Measurements from ENCODE around the gene SCML2. TPM values are rescaled to one million over a fixed set of nuclear protein-coding genes. Genes with fewer than 3 reads are reported as not detected.

Gene SCML2
- total RNA-seq, 4 donors from 2014 or later: 2.1 to 3.8 (median 3.0) TPM

DNA sequence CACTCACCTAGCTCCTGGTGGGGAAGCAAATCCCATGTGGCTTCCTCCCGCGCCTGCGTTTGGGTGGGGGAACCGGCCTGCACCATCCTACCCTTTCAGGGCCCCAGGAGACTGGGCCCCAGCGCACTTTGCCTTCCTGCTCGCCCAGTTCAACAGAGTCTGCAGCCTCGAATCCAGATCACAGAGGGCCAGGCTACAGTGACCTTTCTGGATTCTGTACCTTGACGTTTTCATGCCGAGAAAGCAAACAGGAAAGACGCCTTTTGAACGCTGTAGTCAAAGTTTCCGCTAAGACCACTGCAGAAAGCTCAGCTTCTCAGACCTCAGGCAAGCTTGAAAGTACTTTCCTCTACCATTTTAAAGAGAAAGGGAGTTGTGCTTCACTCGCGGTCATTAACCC lies 126.4 kb downstream of the SCML2 start:
- TF ChIP-seq, protein P1, sequence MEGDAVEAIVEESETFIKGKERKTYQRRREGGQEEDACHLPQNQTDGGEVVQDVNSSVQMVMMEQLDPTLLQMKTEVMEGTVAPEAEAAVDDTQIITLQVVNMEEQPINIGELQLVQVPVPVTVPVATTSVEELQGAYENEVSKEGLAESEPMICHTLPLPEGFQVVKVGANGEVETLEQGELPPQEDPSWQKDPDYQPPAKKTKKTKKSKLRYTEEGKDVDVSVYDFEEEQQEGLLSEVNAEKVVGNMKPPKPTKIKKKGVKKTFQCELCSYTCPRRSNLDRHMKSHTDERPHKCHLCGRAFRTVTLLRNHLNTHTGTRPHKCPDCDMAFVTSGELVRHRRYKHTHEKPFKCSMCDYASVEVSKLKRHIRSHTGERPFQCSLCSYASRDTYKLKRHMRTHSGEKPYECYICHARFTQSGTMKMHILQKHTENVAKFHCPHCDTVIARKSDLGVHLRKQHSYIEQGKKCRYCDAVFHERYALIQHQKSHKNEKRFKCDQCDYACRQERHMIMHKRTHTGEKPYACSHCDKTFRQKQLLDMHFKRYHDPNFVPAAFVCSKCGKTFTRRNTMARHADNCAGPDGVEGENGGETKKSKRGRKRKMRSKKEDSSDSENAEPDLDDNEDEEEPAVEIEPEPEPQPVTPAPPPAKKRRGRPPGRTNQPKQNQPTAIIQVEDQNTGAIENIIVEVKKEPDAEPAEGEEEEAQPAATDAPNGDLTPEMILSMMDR (IDR thresholded peaks at IDR 0.05): no peak
- no peak for TF ChIP-seq POLR2A (IDR thresholded peaks at IDR 0.05)
- no peaks in the 10 kb centered on the region for H3K4me1 ChIP-seq
- H3K9me3 ChIP-seq: no peaks in the 10 kb centered on the region
- no peak overlapping the region for H3K4me3 ChIP-seq (replicated peaks in 1 of 3)
- H3K36me3 ChIP-seq: no peaks in the 10 kb centered on the region
- no peak overlapping the region for H3K27ac ChIP-seq
- intact Hi-C loops (cut with DNase I): no loop called here
- WGBS, 2 donors: 87 to 91% methylated on average over 6 to 12 of the region's 14 CpGs
- no peak for DNase-seq
- no peaks in the 10 kb centered on the region for H3K27me3 ChIP-seq

DNA sequence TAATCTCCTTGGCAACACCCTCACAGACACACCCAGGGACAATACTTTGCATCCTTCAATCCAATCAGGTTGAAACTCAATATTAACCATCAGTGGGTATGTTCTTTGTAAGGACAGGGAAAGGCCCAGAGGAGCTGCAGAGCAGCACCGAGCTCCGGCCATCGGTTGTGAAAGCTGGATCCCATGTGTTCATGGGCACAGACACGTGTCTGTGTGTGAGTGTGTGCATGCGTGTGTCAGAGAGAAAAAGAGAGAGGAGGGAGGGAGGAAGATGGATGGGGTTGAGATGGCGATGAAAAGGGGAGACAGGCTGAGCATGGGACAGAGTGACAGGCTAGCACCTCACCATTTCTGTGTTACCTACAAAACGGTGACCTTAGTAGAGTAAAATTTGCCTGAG lies 127.0 kb downstream of the SCML2 start:
- H3K27ac ChIP-seq: no peak overlapping the region
- H3K4me1 ChIP-seq: no peaks in the 10 kb centered on the region
- 94 to 96% methylated on average over 7 of the region's 7 CpGs for WGBS, 2 donors
- TF ChIP-seq, protein P1 (IDR thresholded peaks at IDR 0.05): no peak
- TF ChIP-seq POLR2A (IDR thresholded peaks at IDR 0.05): no peak
- intact Hi-C loops (cut with DNase I): no loop called here
- H3K27me3 ChIP-seq: no peaks in the 10 kb centered on the region
- no peak overlapping the region for H3K4me3 ChIP-seq (replicated peaks in 1 of 3)
- DNase-seq: no peak
- no peaks in the 10 kb centered on the region for H3K9me3 ChIP-seq
- H3K36me3 ChIP-seq: no peaks in the 10 kb centered on the region

DNA sequence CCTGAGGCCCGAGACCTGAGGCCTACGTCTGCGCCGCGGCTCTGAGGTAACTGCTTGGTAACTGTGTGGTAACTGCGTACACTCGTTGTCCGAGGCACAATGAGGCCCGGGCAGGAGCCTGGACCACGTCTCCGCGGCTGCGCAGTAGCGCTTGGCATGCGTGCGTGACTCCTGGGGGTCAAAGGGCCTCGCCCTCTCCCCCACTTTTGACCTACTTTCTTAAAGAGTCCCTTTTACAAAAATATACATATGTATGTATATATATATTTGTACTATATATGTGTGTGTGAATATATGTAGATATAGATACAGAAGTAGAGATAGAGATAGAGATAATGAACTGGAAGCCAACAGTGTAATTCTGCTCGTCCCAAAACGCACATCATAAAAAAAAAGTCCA lies 133.7 kb downstream of the SCML2 start, which contains the start of gene BEND2:
Gene BEND2 (minus strand): TSS at position 101 of the 400 bp plus-strand sequence. CDS start 136 bp downstream, outside the sequence.
- 87 to 92% methylated on average over 12 to 13 of the region's 19 CpGs for WGBS, 2 donors
- H3K27me3 ChIP-seq: no peaks in the 10 kb centered on the region
- H3K27ac ChIP-seq: no peak within 1 kb of the TSS
- no peak for DNase-seq
- no peaks in the 10 kb centered on the region for H3K9me3 ChIP-seq
- intact Hi-C loops (cut with DNase I): no loop called here
- TF ChIP-seq POLR2A (IDR thresholded peaks at IDR 0.05): no peak
- TF ChIP-seq, protein P1 (IDR thresholded peaks at IDR 0.05): no peak
- no peak within 1 kb of the TSS for H3K4me3 ChIP-seq (replicated peaks in 1 of 3)
- no peaks in the 10 kb centered on the region for H3K36me3 ChIP-seq
- no peaks in the 10 kb centered on the region for H3K4me1 ChIP-seq

DNA sequence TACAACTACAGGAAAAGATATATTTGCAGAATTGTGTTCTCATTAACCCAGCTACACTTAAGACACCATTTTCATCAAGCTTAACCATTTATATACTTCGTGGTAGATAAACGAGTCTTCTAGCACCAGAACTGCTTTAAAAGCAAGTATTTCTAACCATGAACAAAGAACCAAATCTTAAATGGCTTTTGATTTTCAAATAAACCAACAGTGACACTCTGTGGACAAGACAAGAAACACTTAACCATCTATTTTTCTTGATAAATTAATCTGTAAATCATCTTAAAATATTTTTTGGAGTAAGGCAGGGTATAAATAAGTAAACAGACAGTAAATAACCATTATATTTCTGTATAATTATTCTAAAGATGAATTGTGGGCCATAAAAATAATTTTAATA lies 144.0 kb downstream of the SCML2 start:
- TF ChIP-seq, protein P1 (IDR thresholded peaks at IDR 0.05): peak in 3 of 6 experiments; percentile 29 to 59 (median 44)
- no peak for TF ChIP-seq POLR2A (IDR thresholded peaks at IDR 0.05)
- Histone ChIP-seq H3K27ac (no peak overlapping the region), H3K27me3 (no peaks in the 10 kb centered on the region), H3K9me3 (no peaks in the 10 kb centered on the region), H3K36me3 (no peaks in the 10 kb centered on the region), H3K4me3 (replicated peaks in 1 of 3) (no peak overlapping the region), H3K4me1 (no peaks in the 10 kb centered on the region)
- intact Hi-C loops (cut with DNase I): no loop called here
- 7 to 27% methylated on average over 2 of the region's 2 CpGs for WGBS, 2 donors
- no peak for DNase-seq

DNA sequence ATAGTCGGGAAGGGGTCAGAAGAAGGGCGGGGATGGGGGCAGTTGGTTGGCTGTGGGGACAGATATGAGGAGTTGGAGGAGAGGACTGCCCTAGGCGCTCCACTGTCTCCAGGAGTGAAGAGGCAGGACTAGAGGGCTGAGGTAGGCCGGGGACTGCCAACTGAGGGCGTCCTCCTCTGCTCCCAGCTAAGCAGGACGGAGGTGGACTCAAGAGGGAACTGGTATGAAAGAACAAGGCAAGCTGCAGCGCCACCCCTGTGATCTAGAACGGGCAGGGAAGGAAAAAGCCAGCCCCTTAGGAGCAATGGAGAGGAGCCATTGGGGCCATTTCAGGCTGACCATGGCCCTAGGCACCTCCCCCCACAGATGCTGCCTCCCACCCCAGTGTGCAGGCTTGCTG lies 147.8 kb downstream of the SCML2 start:
- Histone ChIP-seq H3K4me1 (no peaks in the 10 kb centered on the region), H3K27ac (no peak overlapping the region), H3K4me3 (replicated peaks in 1 of 3) (no peak overlapping the region), H3K9me3 (no peaks in the 10 kb centered on the region), H3K27me3 (no peaks in the 10 kb centered on the region), H3K36me3 (no peaks in the 10 kb centered on the region)
- DNase-seq: no peak
- intact Hi-C loops (cut with DNase I): loop anchor here (10.0 kb wide), 1 partner anchor 412 kb away; no protein-coding TSS in a partner anchor
- TF ChIP-seq POLR2A (IDR thresholded peaks at IDR 0.05): no peak
- TF ChIP-seq, protein P1 (IDR thresholded peaks at IDR 0.05): no peak
- WGBS, 2 donors: 80 to 87% methylated on average over 6 to 8 of the region's 8 CpGs
